Measurements from ENCODE around the gene ARHGEF40.

DNA sequence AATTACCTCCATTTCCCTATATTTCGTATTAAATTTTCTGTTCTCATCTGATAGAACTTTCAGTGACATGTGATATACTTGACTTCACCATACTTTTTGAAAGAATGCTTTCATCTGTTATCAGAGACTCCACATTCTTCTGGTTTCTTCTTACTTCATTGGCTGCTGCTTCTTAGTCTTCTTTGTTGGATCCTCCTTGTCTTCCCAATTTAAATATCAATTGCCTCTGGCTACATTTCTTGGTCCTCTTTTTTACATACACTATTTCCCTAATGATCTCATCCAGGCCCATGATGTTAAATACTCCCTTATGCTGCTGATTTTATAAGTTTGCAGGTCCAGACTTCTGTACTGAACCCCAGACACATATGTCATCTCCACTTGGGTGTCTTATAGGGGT, 63.8 kb downstream of the ARHGEF40 start:
- TF ChIP-seq, protein P1, sequence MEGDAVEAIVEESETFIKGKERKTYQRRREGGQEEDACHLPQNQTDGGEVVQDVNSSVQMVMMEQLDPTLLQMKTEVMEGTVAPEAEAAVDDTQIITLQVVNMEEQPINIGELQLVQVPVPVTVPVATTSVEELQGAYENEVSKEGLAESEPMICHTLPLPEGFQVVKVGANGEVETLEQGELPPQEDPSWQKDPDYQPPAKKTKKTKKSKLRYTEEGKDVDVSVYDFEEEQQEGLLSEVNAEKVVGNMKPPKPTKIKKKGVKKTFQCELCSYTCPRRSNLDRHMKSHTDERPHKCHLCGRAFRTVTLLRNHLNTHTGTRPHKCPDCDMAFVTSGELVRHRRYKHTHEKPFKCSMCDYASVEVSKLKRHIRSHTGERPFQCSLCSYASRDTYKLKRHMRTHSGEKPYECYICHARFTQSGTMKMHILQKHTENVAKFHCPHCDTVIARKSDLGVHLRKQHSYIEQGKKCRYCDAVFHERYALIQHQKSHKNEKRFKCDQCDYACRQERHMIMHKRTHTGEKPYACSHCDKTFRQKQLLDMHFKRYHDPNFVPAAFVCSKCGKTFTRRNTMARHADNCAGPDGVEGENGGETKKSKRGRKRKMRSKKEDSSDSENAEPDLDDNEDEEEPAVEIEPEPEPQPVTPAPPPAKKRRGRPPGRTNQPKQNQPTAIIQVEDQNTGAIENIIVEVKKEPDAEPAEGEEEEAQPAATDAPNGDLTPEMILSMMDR (IDR thresholded peaks at IDR 0.05; ENCODE audit: low read depth, low read length) = no peak
- no peak for TF ChIP-seq EZH2phosphoT487 (IDR thresholded peaks at IDR 0.05; ENCODE audit: low read depth)
